Measurements from ENCODE around the gene GCK.

- TF ChIP-seq CTCF (IDR thresholded peaks at IDR 0.05; ENCODE audit: borderline replicate concordance, extremely low read depth, low read length, poor library complexity, severe bottlenecking) (no peak), EZH2 (IDR thresholded peaks at IDR 0.05; ENCODE audit: borderline replicate concordance, low read depth, low read length, severe bottlenecking) (no peak)
Measured at GRCh38 chr7:44176486-44176885, 12.8 kb downstream of the GCK start.

Measured in DND-41 (cell line).